ENCODE results near the gene PIK3C2B.

PIK3C2B gene

DNA sequence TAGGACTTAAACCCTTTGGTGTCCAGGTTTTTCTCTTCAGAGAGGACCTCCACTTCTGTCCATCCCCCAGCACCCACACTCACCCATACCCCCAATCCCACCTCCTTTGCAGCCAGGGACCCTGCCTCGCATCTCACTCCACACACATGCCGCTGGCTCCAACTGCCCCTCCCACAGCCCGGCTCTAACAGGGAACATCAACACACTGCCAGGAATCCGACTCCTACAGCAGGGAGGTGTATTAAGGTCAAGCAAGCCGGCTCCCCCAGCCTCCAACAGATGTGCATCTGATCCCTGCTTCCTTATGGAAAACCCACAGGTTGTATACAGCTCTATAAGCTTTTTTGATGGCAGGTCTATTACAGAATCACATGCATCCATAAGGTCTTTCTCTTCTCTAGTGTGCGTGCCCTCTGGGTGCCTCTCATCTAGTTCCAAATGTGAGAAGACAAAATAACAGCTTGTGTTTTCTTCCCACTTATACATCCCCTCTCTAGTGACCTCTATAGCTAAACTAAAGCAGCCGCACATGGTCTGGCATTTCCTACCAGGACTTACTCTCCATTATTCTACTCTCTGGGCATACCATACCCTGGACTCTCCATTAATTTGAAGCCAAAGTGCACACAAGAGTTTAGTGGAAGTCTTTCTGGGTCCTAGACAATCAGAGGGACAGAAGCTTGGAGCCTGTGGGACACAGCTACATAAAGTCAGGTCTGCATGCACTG is 16.3 kb downstream of the PIK3C2B start:
- DNase-seq (ENCODE audit: low read depth in 2 of 2): no peak

DNA sequence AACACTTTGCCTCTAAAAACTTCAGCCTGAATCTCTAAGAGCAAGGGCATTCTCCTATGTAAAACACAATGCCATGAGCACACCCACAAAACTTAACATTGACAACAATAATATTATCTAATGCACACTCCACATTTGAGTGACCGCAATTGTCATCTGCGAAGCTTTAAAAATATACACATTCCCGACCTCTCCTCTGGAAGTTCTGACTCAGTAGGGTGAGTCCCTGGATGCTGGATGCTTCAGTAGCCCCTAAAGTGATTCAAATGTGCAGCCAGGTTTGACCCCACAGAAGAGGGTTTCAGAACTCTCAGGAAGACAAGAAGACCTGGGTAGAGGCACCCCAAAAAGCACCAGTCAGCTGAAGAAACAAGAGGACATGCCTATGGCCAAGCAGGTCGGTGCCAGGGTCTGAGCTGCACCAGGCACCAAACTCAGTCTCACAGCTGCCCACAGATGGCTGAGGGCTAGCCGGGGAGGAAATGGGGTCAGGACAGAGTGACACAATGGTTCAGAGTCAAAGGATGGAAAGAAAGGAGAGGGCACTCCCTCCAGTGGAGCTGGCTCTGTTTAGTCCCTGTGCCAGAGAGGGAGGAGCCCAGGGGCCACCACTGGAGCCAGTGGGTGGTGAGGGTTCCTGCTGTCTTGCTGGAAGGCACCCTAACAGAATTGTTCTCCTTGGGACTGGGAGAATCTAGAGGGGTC is 17.4 kb downstream of the PIK3C2B start:
- DNase-seq (ENCODE audit: low read depth in 2 of 2): no peak

DNA sequence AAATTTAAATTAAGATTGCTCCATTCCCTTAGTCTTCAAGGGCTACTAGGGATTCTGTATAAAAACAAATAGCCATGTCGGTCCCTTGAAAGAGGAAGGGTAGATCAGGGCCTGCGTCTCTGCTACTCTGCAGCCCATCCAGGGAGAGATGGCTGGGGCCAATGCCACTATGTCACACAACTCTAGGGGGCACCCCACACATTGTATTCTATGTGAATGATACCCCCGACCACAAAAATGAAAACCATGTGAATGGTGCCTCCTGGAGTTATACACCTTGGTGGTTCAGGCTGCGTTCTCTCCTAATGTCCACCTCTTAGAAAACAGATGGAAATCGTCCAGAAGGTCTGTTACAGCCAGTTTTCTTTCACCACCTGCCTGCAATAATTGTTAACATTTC is 18.0 kb downstream of the PIK3C2B start:
- no peak for DNase-seq (ENCODE audit: low read depth in 2 of 2)

DNA sequence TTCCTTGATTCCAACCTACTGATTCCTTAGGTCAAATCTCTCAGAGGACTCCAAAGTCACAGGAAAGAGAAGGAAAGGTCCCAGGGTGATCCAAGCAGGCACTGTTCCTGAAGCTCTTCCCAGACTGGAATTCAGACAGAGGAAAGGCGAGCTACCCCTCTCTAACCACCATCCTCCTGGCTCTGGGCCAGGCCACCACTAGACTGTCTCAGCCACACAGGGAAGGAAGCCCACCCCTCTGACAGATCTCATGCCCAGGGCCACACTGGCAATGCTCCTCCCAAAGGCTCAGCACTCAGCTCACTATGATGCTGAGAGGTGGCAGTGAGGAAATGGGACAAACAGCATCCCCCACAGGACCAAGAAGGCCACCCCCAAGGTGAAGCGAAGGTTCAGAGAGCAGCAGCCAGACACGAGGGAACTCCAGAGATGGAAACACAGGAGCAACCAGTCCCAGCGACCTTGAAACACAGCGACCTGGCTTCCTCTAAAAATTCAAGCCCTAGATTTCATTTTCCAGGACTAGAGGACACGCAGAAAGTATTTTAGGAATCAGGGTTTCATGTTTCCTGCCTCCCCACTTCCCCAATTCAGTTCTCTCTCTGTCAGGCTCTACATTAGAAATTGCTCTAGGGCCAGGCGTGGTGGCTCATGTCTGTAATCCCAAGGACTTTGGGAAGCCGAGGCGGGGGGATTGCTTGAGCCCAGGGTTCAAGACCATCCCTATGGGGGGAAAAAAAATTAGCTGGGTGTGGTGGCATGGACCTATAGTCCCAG is 18.8 kb downstream of the PIK3C2B start:
- DNase-seq (ENCODE audit: low read depth in 2 of 2): no peak

DNA sequence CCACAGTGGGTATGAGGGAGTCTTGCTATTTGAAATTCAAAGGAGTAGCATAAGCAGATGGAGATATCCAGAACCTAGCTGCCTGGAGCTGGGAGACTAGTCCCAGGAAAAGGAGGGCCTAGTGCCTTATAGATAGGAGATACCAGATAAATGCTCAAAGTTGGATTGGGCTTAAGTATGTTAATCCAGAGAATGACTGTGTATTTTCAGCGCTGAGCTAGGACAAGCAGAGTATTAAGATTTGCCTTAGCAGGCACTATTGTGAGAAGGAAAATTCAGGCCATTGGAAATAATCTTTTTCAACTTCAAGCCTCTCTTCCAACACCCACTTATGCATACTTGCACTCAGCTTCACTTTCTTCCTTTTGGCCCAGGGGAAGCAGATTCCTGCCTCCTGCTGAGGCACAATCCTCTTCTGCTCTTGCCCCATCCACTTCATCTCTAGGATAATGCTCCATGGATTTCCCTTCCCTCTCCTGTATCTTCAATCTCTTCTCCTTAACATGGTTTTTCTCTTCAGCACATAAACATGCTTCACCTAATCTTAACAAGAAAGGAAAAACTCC is 21.1 kb downstream of the PIK3C2B start:
- DNase-seq (ENCODE audit: low read depth in 2 of 2): no peak

DNA sequence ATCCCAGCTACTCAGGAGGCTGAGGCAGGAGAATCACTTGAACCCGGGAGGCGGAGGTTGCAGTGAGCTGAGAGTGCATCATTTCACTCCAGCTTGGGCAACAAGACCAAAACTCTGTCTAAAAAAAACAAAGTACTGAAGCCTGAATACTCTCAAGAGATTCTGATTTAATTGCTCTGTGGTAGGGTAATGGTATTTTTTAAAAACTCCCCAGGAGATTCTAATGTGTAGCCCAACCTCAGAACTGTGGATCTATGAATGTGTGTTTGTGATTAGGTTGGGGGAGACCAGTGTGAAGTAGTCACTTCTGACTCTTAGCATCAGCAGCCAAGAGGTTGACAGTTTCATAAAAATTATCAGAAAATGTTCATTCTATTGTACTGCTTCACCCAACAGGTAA is 21.9 kb downstream of the PIK3C2B start:
- no peak for DNase-seq (ENCODE audit: low read depth in 2 of 2)

DNA sequence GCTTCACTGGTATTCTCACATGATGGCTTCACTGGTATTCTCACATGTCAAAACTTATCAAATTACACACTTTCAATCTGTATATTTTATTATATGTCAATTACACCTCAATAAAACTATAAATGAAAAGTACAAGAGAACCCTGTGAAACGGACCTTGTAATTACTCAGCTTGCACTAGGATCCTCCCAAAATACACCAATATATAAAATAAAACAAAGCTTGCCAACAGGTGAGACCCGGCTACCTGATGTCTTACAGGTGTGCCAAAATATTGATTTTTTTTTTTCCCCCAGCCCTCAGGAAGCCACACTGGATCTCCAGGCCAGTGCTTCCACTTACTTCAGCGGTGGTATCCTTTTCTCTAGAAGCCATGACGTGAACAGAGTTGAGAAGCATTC is 22.9 kb downstream of the PIK3C2B start:
- no peak for DNase-seq (ENCODE audit: low read depth in 2 of 2)

DNA sequence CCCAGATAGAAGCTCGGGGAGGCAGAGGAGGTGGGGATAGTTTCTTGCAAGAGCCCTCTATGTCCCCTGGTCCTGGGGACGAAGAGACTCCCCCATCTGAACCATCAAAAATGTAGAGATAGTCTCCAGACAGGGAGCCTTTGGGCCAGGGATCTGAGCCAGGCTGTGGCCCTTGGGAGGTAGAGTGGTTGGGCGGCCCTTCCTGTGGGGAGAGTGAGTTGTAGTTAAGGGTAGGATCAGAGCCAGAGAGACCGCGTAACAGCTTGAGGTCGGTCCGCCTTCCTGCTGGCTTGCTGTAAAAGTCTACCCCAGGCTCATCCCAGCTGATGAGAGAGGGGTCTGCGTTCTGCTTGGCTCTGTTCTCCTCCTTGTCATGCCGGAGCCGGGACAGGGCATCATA is 25.3 kb downstream of the PIK3C2B start:
- no peak for DNase-seq (ENCODE audit: low read depth in 2 of 2)

DNA sequence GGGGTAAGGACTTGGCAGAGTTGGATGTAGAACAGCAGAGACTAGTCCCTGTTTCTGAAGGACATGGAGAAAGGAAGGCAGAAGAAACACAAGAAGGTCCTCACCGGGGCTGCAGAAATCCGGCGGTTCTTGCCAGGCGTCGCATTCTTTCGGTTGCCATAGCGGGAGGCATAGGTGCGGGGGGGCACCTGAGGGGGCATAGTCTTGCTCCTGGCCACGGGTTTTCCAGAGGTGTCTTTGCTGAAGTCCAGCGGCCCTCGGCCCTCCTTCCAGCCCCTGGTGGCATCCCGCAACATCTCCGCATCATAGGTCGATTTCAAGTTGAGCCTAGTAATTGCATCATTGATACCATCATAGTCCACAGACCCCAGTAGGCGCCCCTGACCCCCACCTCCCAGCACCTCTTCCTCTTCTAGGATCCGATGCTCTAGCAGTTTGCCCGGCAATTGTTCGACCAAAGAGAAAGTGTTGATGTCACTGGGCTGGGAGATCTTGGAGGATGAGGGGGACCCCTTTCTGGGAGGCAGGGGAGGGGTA is 25.8 kb downstream of the PIK3C2B start:
- DNase-seq (ENCODE audit: low read depth in 2 of 2): no peak

GRCh38 chr1:204468206-204468605 is 26.4 kb downstream of the PIK3C2B start:
- no peak for DNase-seq (ENCODE audit: low read depth in 2 of 2)

DNA sequence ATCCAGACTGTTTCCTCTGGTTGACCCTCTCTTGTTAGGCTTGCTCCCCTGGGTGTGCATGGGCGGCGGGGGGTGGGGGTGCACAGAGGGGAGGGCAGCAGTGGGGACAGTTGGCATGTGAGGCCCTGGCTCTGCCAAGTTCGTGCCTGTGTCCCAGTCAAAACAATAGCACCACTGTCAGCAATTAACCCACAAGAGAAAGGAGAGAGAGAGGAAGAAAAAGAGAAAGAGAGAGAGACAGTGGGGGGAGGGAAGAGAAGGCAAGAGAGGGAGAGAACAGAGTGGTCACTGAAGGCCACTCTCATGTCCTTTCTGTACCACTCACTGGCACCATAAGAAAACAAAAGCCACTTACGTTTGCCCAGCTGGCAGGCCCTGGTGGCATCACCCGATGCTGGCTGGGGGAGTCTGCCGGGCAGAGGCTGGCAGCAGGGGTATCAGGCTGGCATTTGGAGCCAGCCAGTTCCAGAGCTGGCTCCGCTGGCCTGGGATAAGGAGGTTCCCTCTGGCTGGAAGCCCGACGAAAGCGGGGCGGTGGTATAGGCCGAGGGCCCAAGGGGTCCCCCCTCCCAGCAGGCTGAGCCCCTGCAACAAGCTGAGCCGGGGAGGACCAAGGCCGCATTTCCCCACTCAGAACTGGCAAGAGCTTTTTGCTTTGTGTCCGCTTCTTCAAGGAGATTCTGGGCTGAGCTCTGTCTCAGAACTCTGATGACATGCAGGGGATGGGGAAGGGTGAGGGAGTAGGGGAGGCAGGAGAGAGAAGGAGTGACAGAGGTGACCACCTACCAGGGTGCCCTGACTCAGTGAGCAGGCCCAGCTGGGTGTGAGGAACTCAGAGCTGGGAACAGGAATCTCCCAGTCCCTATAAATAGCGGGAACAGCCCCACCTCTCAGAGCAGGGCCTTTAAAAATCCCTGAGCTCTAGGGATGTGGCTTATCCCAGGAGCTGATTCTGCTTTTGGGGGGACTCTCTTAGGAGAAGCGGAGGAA is 27.9 kb downstream of the PIK3C2B start:
- no peak for DNase-seq (ENCODE audit: low read depth in 2 of 2)

GRCh38 chr1:204465546-204466415 is 28.8 kb downstream of the PIK3C2B start:
- no peak for DNase-seq (ENCODE audit: low read depth in 2 of 2)

DNA sequence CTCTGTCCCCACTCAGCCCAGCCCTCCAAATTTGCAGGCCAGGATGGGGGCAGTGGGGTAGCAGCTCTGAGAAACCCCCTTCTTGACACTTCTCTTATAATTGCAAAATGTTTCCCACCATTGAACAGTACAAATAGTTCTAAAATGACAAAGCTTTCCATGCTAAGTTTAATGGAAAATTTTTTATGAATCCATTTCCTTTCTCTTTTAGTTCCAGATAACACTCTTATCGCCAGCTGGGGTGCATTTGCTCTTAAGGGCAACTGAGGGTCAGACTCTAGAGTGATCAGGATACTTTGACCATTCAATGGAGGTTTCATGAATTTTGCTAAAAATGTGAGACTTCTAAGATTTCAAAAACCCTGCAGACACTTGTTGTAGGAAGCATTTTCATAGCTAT is 29.9 kb downstream of the PIK3C2B start:
- no peak for DNase-seq (ENCODE audit: low read depth in 2 of 2)

GRCh38 chr1:204464187-204464631 is 30.4 kb downstream of the PIK3C2B start:
- DNase-seq (ENCODE audit: low read depth in 2 of 2): peak in 1 of 2 experiments; percentile 8

- DNase-seq (ENCODE audit: low read depth in 2 of 2): no peak
Observed at GRCh38 chr1:204463125-204464060, 31.2 kb downstream of the PIK3C2B start.

DNA sequence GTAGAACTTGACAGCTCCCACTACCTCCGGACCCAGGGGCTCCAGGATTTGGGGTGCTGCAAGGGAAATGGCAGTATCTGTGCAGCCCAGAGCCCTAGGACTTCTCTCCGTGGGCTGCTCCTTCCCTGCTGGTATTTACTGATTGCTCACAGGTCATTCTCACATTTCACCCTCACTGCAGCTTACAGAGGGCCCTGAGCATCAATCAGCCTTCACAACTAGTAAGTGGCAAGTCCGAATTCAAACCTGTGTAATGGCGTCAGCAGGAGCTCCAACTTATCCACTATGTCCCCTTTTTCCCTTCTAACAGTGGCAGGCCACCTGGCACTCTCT is 32.4 kb downstream of the PIK3C2B start:
- DNase-seq (ENCODE audit: low read depth in 2 of 2): no peak

DNA sequence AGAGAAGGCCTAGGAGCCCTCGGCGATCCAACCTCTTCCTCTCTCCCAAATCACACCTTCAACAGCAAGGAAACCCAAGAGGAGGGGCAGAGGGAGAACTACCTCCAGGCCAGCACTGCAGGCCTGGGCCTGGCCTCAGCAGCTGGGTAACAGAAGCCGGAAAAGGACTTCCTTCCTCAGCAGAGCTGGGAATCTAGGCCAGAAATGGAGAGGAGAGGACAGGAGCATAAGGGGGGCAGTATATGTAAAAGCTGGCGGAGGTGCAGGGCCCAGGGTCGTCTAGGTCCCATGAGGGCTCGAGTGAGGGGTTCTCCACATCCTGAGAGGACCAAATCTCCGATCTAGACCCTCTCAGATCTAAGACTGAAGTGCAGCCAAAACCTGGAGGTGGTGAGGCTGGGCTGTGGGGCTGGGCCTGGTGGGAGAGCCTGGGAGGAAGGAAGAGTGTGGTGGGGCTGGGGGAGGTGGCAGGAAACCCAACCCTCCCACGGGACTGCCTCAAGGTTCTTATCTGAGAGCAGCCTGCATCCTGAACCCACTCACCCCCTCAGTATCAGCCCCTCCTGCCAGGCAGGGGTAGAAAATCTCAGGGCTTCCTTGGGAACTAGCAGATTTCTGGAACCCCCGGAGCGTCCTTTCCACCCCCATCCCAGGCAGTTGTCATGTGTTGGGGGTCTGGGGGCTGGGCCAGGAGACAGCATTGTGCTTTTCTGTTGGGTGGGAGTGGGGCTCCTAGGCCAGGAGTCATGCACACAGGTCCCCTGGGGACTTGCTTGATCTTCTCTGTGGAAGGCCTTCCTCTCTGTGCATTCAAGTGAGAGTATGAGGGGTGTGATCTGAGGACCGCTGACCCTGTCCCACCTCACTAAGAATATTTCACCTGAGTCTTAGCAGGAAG is 33.0 kb downstream of the PIK3C2B start:
- DNase-seq (ENCODE audit: low read depth in 2 of 2): peak in 1 of 2 experiments; percentile 13

DNA sequence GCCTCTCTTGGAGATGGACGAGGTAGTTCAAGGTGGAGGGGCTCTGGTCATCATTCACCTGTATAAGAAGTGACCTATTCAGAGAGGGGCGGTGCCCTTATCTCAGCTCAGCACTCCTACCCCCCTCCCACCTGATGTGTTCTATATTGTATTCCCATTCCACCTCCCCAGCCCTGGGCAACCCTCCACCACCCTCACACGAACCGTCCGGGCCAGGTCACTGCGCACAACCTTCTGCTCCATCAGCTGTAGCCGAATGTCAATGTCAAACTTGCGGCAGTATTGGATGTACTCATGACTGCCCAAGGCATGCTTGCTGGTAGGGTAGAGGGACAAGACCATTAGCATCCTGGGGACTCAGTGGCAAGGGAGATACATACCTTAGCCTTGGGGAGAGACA is 34.3 kb downstream of the PIK3C2B start:
- DNase-seq (ENCODE audit: low read depth in 2 of 2): no peak

Measured in stimulated activated CD4-positive, alpha-beta T cell treated with anti-CD3 and anti-CD28 coated beads, Interleukin-12 subunit alpha, Interleukin-12 subunit beta, amount 100 ng/mL, for 24 hours (primary cell).